H1 (cell line): ENCODE data around the gene CDC14B. TPM values are rescaled to one million over a fixed set of nuclear protein-coding genes. Genes with fewer than 3 reads are reported as not detected.

ENCODE experiments used
- CTCF ChIA-PET: fragments of 300-600 bp; sonication (Branson Sonifier 250); formaldehyde crosslinking; loops from one replicate; lab custom pipeline; 2021; ENCODE audit not compliant: partially characterized antibody; lab: Charles Lee
- POLR2A ChIA-PET: fragments of 300-600 bp; sonication (Branson Sonifier 250); formaldehyde crosslinking; loops from one replicate; lab custom pipeline; 2021; ENCODE audit warnings: inconsistent platforms; ENCODE audit not compliant: partially characterized antibody; lab: Charles Lee
- DNase-seq, 2 experiments: peaks; one replicate each; pipeline versions ENCODE4 v3.0.0 to v3.0.0-alpha.2; 2010 to 2022; ENCODE audit warnings: low spot score in 2 of 2, low read depth in 1 of 2, mixed read lengths in 1 of 2
- FAIRE-seq: peaks from 2 replicates; lab custom pipeline; 2011; peaks lifted over from hg19 to GRCh38; lab: Jason Lieb, UNC
- H2AFZ ChIP-seq: 2 replicates; pipeline ENCODE4 v1.8.1; 2012; ENCODE audit warnings: low read length, inconsistent platforms
- H2AK5ac ChIP-seq: 2 replicates; pipeline ENCODE4 v1.6.1; 2013; ENCODE audit warnings: low read depth, low read length
- H2BK120ac ChIP-seq: replicated peaks from 2 replicates; pipeline ENCODE3; 2013; ENCODE audit warnings: low read depth, low read length, inconsistent platforms
- H2BK12ac ChIP-seq: 2 replicates; pipeline ENCODE4 v1.6.1; 2013; ENCODE audit warnings: low read depth, low read length
- H2BK15ac ChIP-seq: 2 replicates; pipeline ENCODE4 v1.6.1; 2013; ENCODE audit warnings: low read length
- H2BK20ac ChIP-seq: 2 replicates; pipeline ENCODE4 v1.6.1; 2013; ENCODE audit warnings: low read length
- H2BK5ac ChIP-seq: 2 replicates; pipeline ENCODE4 v1.6.1; 2013; ENCODE audit warnings: low read depth, low read length
- H3K14ac ChIP-seq: 2 replicates; pipeline ENCODE4 v1.6.1; 2013; ENCODE audit warnings: inconsistent platforms; ENCODE audit not compliant: insufficient read length
- H3K18ac ChIP-seq: 2 replicates; pipeline ENCODE4 v1.6.1; 2013; ENCODE audit warnings: low read length; ENCODE audit errors: extremely low read depth
- H3K23ac ChIP-seq: 2 replicates; pipeline ENCODE4 v1.6.1; 2013; ENCODE audit warnings: inconsistent platforms; ENCODE audit not compliant: insufficient read length
- H3K23me2 ChIP-seq: 2 replicates; pipeline ENCODE4 v1.6.1; 2013; ENCODE audit warnings: low read depth, low read length
- H3K27ac ChIP-seq: 2 replicates; pipeline ENCODE4 v1.6.1; 2011; ENCODE audit warnings: low read depth, low read length, inconsistent platforms
- H3K27me3 ChIP-seq, 4 experiments: replicated peaks in 1 of 4; 1 replicate in 1 of 4; 2 replicates in 3 of 4; pipeline versions ENCODE4 v1.6.1 to v1.8.1; 2011 to 2013; ENCODE audit warnings: low read length in 3 of 4, mild to moderate bottlenecking in 3 of 4, inconsistent platforms in 2 of 4, mixed read lengths in 2 of 4, moderate library complexity in 1 of 4; ENCODE audit not compliant: control insufficient read depth in 3 of 4, insufficient read depth in 3 of 4; ENCODE audit errors: extremely low read depth in 1 of 4
- H3K36me3 ChIP-seq, 4 experiments: 2 replicates each; pipeline versions ENCODE4 v1.6.1 to v1.8.1; 2011 to 2013; ENCODE audit warnings: mild to moderate bottlenecking in 4 of 4, low read length in 3 of 4, moderate library complexity in 2 of 4, control low read depth in 1 of 4, inconsistent platforms in 1 of 4; ENCODE audit not compliant: insufficient read depth in 4 of 4, control insufficient read depth in 2 of 4
- H3K4ac ChIP-seq: replicated peaks from 2 replicates; pipeline ENCODE3; 2013; ENCODE audit warnings: low read length, low read depth, mixed read lengths, inconsistent platforms; ENCODE audit not compliant: insufficient read length
- H3K4me1 ChIP-seq, 4 experiments: replicated peaks in 1 of 4; 1 replicate in 1 of 4; 2 replicates in 3 of 4; pipeline versions ENCODE4 v1.6.1 to v1.8.1; 2011 to 2013; ENCODE audit warnings: low read length in 3 of 4, inconsistent platforms in 2 of 4, mixed read lengths in 1 of 4; ENCODE audit not compliant: insufficient read depth in 4 of 4, control insufficient read depth in 3 of 4
- H3K4me2 ChIP-seq, 2 experiments: 2 replicates each; pipeline versions ENCODE4 v1.6.1 to v1.8.1; 2011 to 2013; ENCODE audit warnings: low read depth in 2 of 2, low read length in 2 of 2, control low read depth in 1 of 2, inconsistent platforms in 1 of 2, mild to moderate bottlenecking in 1 of 2; ENCODE audit not compliant: insufficient read depth in 1 of 2
- H3K4me3 ChIP-seq, 4 experiments: fragments of 200-600, 300-600 bp in 1 of 4; sonication (generic), shearing (Covaris generic), sonication (Bioruptor Twin) in 1 of 4; 2 replicates each; pipeline versions ENCODE4 v1.5.1 to v1.8.1; 2011 to 2016; ENCODE audit warnings: low read length in 4 of 4, low read depth in 3 of 4, control low read depth in 2 of 4, inconsistent platforms in 2 of 4, mild to moderate bottlenecking in 2 of 4, mixed read lengths in 1 of 4, moderate library complexity in 1 of 4; ENCODE audit not compliant: insufficient read depth in 2 of 4; ENCODE audit errors: extremely low read depth in 1 of 4
- H3K56ac ChIP-seq: replicated peaks from 2 replicates; pipeline ENCODE3; 2013; ENCODE audit warnings: low read depth, mild to moderate bottlenecking, mixed read lengths, low read length, inconsistent platforms; ENCODE audit not compliant: insufficient read length
- H3K79me1 ChIP-seq: 2 replicates; pipeline ENCODE4 v1.6.1; 2013; ENCODE audit warnings: low read depth, low read length, control low read depth
- H3K79me2 ChIP-seq, 2 experiments: 2 replicates each; pipeline versions ENCODE4 v1.6.1 to v1.8.1; 2012 to 2013; ENCODE audit warnings: low read length in 2 of 2, mild to moderate bottlenecking in 2 of 2, inconsistent platforms in 1 of 2; ENCODE audit not compliant: insufficient read depth in 2 of 2, control insufficient read depth in 1 of 2
- H3K9ac ChIP-seq, 4 experiments: replicated peaks in 1 of 4; 1 replicate in 1 of 4; 2 replicates in 3 of 4; pipeline versions ENCODE4 v1.6.1 to v1.8.1; 2011 to 2013; ENCODE audit warnings: low read depth in 3 of 4, low read length in 3 of 4, control low read depth in 2 of 4, mild to moderate bottlenecking in 2 of 4, moderate library complexity in 2 of 4, inconsistent platforms in 1 of 4; ENCODE audit errors: extremely low read depth in 1 of 4
- H3K9me3 ChIP-seq, 2 experiments: 2 replicates each; pipeline versions ENCODE4 v1.6.1 to v1.8.1; 2012 to 2013; ENCODE audit warnings: mild to moderate bottlenecking in 2 of 2, moderate library complexity in 2 of 2, control low read depth in 1 of 2, inconsistent platforms in 1 of 2, low read depth in 1 of 2, low read length in 1 of 2, mixed read lengths in 1 of 2; ENCODE audit not compliant: insufficient read depth in 2 of 2
- H4K20me1 ChIP-seq, 2 experiments: replicated peaks in 1 of 2; 2 replicates each; pipeline versions ENCODE3 to v1.8.1; 2011 to 2013; ENCODE audit warnings: inconsistent platforms in 2 of 2, low read length in 2 of 2, mild to moderate bottlenecking in 1 of 2; ENCODE audit not compliant: insufficient read depth in 2 of 2, control insufficient read depth in 1 of 2
- H4K5ac ChIP-seq: 2 replicates; pipeline ENCODE4 v1.6.1; 2013; ENCODE audit warnings: low read length, low read depth, mixed read lengths, inconsistent platforms; ENCODE audit not compliant: insufficient read length
- H4K8ac ChIP-seq: 2 replicates; pipeline ENCODE4 v1.8.0; 2013; ENCODE audit warnings: mild to moderate bottlenecking, moderate library complexity, low read length, inconsistent platforms; ENCODE audit not compliant: insufficient read depth; ENCODE audit errors: extremely low read depth
- H4K91ac ChIP-seq: replicated peaks from 2 replicates; pipeline ENCODE3; 2013; ENCODE audit warnings: low read length, mixed read lengths, inconsistent platforms; ENCODE audit not compliant: insufficient read length
- BACH1 ChIP-seq: IDR thresholded peaks from 2 replicates; pipeline ENCODE4 v1.6.1; 2012; ENCODE audit warnings: low read length, improper control_type of control experiment
- CBX8 ChIP-seq: fragments of 300-800, 300-1000 bp; sonication (generic); IDR thresholded peaks from 2 replicates; pipeline ENCODE4 v1.7.1; 2016; ENCODE audit warnings: low read depth, low read length, borderline replicate concordance
- FOSL1 ChIP-seq: IDR thresholded peaks from 2 replicates; pipeline ENCODE4 v1.6.1; 2011; ENCODE audit warnings: mild to moderate bottlenecking, low read depth, low read length, moderate library complexity; ENCODE audit not compliant: insufficient read depth
- NANOG ChIP-seq: IDR thresholded peaks from 2 replicates; pipeline ENCODE4 v1.6.1; 2011; ENCODE audit warnings: low read length, low read depth, mild to moderate bottlenecking, inconsistent platforms; ENCODE audit not compliant: insufficient read depth, poor library complexity, severe bottlenecking
- NRF1 ChIP-seq: IDR thresholded peaks from 2 replicates; pipeline ENCODE4 v1.6.1; 2011; ENCODE audit warnings: mild to moderate bottlenecking, low read depth, low read length, improper control_type of control experiment
- PHF8 ChIP-seq: fragments of 200-600 bp; sonication (generic); conservative IDR thresholded peaks from 2 replicates; pipeline ENCODE4 v1.7.1; 2012; ENCODE audit warnings: low read depth, mild to moderate bottlenecking, inconsistent platforms, low read length, moderate library complexity
- RNF2 ChIP-seq: fragments of 200-900, 300-1000 bp; sonication (generic); IDR thresholded peaks from 2 replicates; pipeline ENCODE4 v1.7.1; 2016; ENCODE audit warnings: borderline replicate concordance, low read depth, mild to moderate bottlenecking, antibody characterized with exemption, low read length; ENCODE audit not compliant: poor library complexity, severe bottlenecking; ENCODE audit errors: missing control alignments
- SIX5 ChIP-seq: IDR thresholded peaks from 2 replicates; pipeline ENCODE4 v1.6.1; 2011; ENCODE audit warnings: mild to moderate bottlenecking, low read depth, low read length
- SRF ChIP-seq: IDR thresholded peaks from 2 replicates; pipeline ENCODE4 v1.6.1; 2011; ENCODE audit warnings: mild to moderate bottlenecking, low read depth, low read length, moderate library complexity
- TAF7 ChIP-seq: optimal IDR thresholded peaks from 2 replicates; pipeline ENCODE3; 2011; ENCODE audit warnings: low read depth, mild to moderate bottlenecking, inconsistent platforms, low read length, moderate library complexity, borderline replicate concordance
- TCF12 ChIP-seq: IDR thresholded peaks from 2 replicates; pipeline ENCODE4 v1.6.1; 2011; ENCODE audit warnings: low read depth, mild to moderate bottlenecking, low read length
- YY1 ChIP-seq: IDR thresholded peaks from 2 replicates; pipeline ENCODE4 v1.6.1; 2011; ENCODE audit warnings: low read depth, mild to moderate bottlenecking, low read length
- WGBS, 2 experiments: shearing (Covaris generic) in 1 of 2; methylation state at CpG; one replicate each; pipeline versions ENCODE4 v1.1.6 to v1.1.7; 2013 to 2015; ENCODE audit warnings: low lambda C conversion rate in 2 of 2, mixed read lengths in 2 of 2, inconsistent platforms in 1 of 2, low coverage in 1 of 2, missing lambda C conversion rate in 1 of 2; ENCODE audit not compliant: insufficient replicate concordance in 2 of 2, insufficient coverage in 1 of 2, insufficient read length in 1 of 2; ENCODE audit errors: extremely low coverage in 1 of 2, missing lambda C conversion rate in 1 of 2; 5-methylcytosine and 5-hydroxymethylcytosine counted together
- polyA plus RNA-seq, 7 experiments: library from polyadenylated mRNA; depleted of rRNA in 3 of 7; stranded (reverse) in 5 of 7; unstranded in 2 of 7; fragments of >200 nt in 5 of 7; fragments of 200-250 nt in 2 of 7; gene quantifications; 1 replicate in 5 of 7; 2 replicates in 1 of 7; 4 replicates in 1 of 7; pipeline versions ENCODE4 v1.2.1 to v1.2.3, GENCODE V29; 2011 to 2013; ENCODE audit warnings: missing spikeins in 2 of 7, mixed read lengths in 2 of 7
- total RNA-seq: library from RNA; stranded (reverse); fragmentation: NEBNext Ultra II Directional; extraction: Animal tissue kit (Norgen Biotek cat#: 25700); gene quantifications from 2 replicates; pipeline ENCODE4 v1.2.1, GENCODE V29; 2021

Gene CDC14B
- total and polyA plus RNA-seq, 2 of the 8 experiments (the other 6 are each of a cell fraction or from before 2014, with no cell fraction given): 17.2 to 44.6 TPM

DNA sequence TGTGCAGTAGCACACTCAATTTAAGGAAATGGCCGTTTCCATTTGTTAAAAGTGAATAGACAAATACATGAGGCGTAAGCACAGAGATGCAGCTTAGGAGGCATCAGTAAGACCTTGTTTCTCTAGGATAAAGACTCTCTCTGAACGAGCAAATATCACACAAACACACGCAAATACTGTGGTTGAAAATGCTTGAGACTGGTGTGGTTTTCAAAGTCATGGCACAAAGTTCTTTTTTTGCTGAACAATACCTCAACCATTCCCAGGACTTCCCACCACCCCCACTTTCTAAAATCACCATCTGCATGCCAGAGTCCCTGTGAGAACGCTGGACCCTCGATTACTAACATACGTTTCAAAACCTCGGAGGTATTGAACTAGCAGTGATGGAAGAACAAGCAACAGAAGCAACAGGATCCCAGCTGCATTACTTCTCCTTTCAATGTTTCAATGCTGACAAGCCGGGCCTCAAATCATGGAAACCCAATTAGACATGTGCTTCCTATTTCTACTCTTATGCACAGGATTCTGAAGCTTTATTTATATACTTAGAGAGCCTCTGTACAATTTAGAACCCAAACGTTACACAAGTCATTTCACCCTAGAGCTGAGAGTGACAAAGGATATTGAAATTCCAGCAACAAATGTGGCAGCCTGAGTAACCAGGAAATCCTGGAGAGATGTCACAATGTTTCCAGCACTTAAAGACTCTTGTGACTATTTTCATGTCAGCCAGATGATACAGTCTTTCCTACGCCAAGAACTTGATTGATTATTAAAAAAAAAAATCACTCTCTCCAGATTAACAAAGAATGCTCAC lies 63.9 kb downstream of the CDC14B start:
- H3K23me2 ChIP-seq: no peaks in the 10 kb centered on the region
- no peak overlapping the region for H2BK5ac ChIP-seq
- H2BK120ac ChIP-seq: no peak overlapping the region
- H3K9me3 ChIP-seq: no peaks in the 10 kb centered on the region
- H3K27ac ChIP-seq: no peak overlapping the region
- DNase-seq: no peak
- peaks cover 3% of the 10 kb centered on the region; the same call in 1 of the 2 replicates for H3K79me1 ChIP-seq
- no peak overlapping the region for H4K5ac ChIP-seq
- no peak overlapping the region for H3K4me2 ChIP-seq
- WGBS, 2 experiments: 89% methylated on average over 11 of the region's 11 CpGs; no CpG with 5 or more reads in 1 of the 2 experiments
- no peak for FAIRE-seq
- H4K8ac ChIP-seq: no peak overlapping the region
- no peaks in the 10 kb centered on the region for H3K79me2 ChIP-seq
- H2AK5ac ChIP-seq: no peak overlapping the region
- H4K20me1 ChIP-seq: peaks cover 2 to 7% of the 10 kb centered on the region in 2 experiments
- no peak overlapping the region for H2BK15ac ChIP-seq
- H3K4me1 ChIP-seq: peaks cover 2 to 8% (median 4%) of the 10 kb centered on the region in 4 experiments; a peak in 4 of 7 replicates
- no peak overlapping the region for H3K4me3 ChIP-seq
- H3K9ac ChIP-seq: no peak overlapping the region
- no peak overlapping the region for H2AFZ ChIP-seq
- H3K23ac ChIP-seq: no peak overlapping the region
- no peak overlapping the region for H3K56ac ChIP-seq
- ChIA-PET POLR2A (interaction anchor here (1.6 kb wide), 1 partner anchor 11 kb away, joined by 3 read pairs; no protein-coding TSS in a partner anchor), CTCF (interaction anchor here (0.6 to 1.8 kb wide), 5 partner anchors 11 to 114 kb away, joined by 3 read pairs; no protein-coding TSS in a partner anchor)
- H3K4ac ChIP-seq: no peak overlapping the region
- H3K14ac ChIP-seq: no peak overlapping the region
- no peak overlapping the region for H4K91ac ChIP-seq
- no peak overlapping the region for H2BK12ac ChIP-seq
- H2BK20ac ChIP-seq: no peak overlapping the region
- 0 out of 8 replicates have a peak, but pooled peaks cover 0 to 2% (median 0%) of the 10 kb centered on the region in 4 experiments for H3K36me3 ChIP-seq
- H3K18ac ChIP-seq: no peak overlapping the region
- no peaks in the 10 kb centered on the region for H3K27me3 ChIP-seq
- TF ChIP-seq BACH1: no peak
- TF ChIP-seq TCF12: no peak
- TF ChIP-seq PHF8: no peak
- TF ChIP-seq RNF2: no peak
- TF ChIP-seq YY1: no peak
- no peak for TF ChIP-seq CBX8
- no peak for TF ChIP-seq TAF7
- TF ChIP-seq NANOG: no peak
- no peak for TF ChIP-seq NRF1
- TF ChIP-seq SIX5: no peak
- TF ChIP-seq FOSL1: no peak
- TF ChIP-seq SRF: no peak
